Brain microvascular endothelial cell (primary cell): ENCODE measurements around the gene PDSS2.

Experiments used
- DNase-seq: peaks from one replicate; pipeline ENCODE4 v3.0.0-alpha.2; 2020
- H3K27ac ChIP-seq: fragments of 250-450 bp; sonication (Bioruptor Pico); 2 replicates; pipeline ENCODE4 v1.5.1; 2020; ENCODE audit warnings: mild to moderate bottlenecking, moderate library complexity
- H3K27me3 ChIP-seq: fragments of 250-450 bp; sonication (Bioruptor Pico); replicated peaks from 2 replicates; pipeline ENCODE4 v1.5.1; 2020; ENCODE audit warnings: mild to moderate bottlenecking
- H3K36me3 ChIP-seq: fragments of 250-450 bp; sonication (Bioruptor Pico); replicated peaks from 2 replicates; pipeline ENCODE4 v1.5.1; 2020; ENCODE audit warnings: mild to moderate bottlenecking
- H3K4me3 ChIP-seq: 2 replicates; pipeline ENCODE4 v1.5.1; 2011; ENCODE audit warnings: low read depth, mild to moderate bottlenecking, control low read depth, low read length, moderate library complexity
- in situ Hi-C: cut with HindIII; loops from 2 replicates; pipeline ENCODE4 v1.10.0; 2017; ENCODE audit warnings: low sequenced_read_pairs, low pct_ligation_motif_present
- TF ChIP-seq, protein P1 (sequence below): IDR thresholded peaks from 2 replicates; pipeline ENCODE4 v1.5.1; 2011; ENCODE audit warnings: low read depth, mild to moderate bottlenecking, moderate library complexity, low read length, control low read depth, inconsistent platforms; ENCODE audit errors: missing control alignments

The PDSS2 gene

GRCh38 chr6:107413966-107414645 lies 45.3 kb downstream of the PDSS2 start:
- Histone ChIP-seq H3K4me3 (no peak overlapping the region), H3K36me3 (no peaks in the 10 kb centered on the region), H3K27ac (no peak overlapping the region), H3K27me3 (no peaks in the 10 kb centered on the region)
- no peak for DNase-seq
- in situ Hi-C loops, result no loop called here
- TF ChIP-seq, protein P1, sequence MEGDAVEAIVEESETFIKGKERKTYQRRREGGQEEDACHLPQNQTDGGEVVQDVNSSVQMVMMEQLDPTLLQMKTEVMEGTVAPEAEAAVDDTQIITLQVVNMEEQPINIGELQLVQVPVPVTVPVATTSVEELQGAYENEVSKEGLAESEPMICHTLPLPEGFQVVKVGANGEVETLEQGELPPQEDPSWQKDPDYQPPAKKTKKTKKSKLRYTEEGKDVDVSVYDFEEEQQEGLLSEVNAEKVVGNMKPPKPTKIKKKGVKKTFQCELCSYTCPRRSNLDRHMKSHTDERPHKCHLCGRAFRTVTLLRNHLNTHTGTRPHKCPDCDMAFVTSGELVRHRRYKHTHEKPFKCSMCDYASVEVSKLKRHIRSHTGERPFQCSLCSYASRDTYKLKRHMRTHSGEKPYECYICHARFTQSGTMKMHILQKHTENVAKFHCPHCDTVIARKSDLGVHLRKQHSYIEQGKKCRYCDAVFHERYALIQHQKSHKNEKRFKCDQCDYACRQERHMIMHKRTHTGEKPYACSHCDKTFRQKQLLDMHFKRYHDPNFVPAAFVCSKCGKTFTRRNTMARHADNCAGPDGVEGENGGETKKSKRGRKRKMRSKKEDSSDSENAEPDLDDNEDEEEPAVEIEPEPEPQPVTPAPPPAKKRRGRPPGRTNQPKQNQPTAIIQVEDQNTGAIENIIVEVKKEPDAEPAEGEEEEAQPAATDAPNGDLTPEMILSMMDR, result no peak

DNA sequence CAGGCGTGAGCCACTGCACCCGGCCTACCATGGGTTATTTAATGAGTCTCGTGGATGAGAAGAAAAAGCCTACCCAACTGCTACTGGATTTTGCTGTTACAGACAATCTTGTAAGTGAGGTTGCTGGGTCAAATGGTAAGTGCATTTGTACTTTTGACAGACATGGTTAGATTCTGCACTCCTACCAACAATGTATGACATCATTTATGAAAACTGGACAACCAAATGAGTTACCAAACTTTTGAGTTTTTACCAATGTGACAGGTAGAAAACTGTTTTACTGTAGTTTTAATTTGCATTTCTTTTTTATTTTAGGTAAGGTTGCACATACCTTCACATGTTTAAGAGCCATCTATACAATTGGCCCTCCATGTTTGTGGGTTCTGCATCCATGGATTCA lies 48.2 kb downstream of the PDSS2 start:
- no peak overlapping the region for H3K27ac ChIP-seq
- H3K4me3 ChIP-seq, result no peak overlapping the region
- no peaks in the 10 kb centered on the region for H3K27me3 ChIP-seq
- no peak for DNase-seq
- TF ChIP-seq, protein P1, result no peak
- in situ Hi-C loops, result no loop called here
- H3K36me3 ChIP-seq, result no peaks in the 10 kb centered on the region

- TF ChIP-seq, protein P1, result no peak
- Histone ChIP-seq H3K36me3 (no peaks in the 10 kb centered on the region), H3K27ac (no peak overlapping the region), H3K4me3 (no peak overlapping the region), H3K27me3 (no peaks in the 10 kb centered on the region)
- no peak for DNase-seq
- in situ Hi-C loops, result no loop called here
Measured at GRCh38 chr6:107409942-107410341, 49.4 kb downstream of the PDSS2 start.

- no peak overlapping the region for H3K27ac ChIP-seq
- H3K36me3 ChIP-seq, result no peaks in the 10 kb centered on the region
- no peak overlapping the region for H3K4me3 ChIP-seq
- TF ChIP-seq, protein P1, result no peak
- in situ Hi-C loops, result no loop called here
- H3K27me3 ChIP-seq, result no peaks in the 10 kb centered on the region
- DNase-seq, result no peak
Measured at GRCh38 chr6:107408714-107409113, 50.6 kb downstream of the PDSS2 start.

DNA sequence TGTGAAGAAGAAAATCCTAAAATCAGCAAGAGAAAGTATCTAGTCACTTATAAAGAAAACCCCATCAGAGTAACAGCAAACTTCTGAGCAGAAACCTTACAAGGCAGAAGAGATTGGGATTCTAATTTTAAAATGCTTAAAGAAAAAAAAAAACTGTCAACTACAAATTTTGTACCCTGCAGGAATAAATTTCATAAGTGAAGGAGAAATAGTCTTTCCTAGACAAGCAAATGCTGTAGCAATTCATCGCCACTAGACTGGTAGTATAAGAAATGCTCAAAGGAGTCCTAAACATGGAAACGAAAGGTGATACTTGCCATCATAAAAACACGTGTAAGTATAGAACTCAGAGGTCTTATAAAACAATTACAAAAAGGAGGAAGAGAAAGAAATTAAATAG lies 54.4 kb downstream of the PDSS2 start:
- TF ChIP-seq, protein P1, result no peak
- no peaks in the 10 kb centered on the region for H3K27me3 ChIP-seq
- in situ Hi-C loops, result no loop called here
- H3K4me3 ChIP-seq, result no peak overlapping the region
- no peak for DNase-seq
- no peak overlapping the region for H3K27ac ChIP-seq
- H3K36me3 ChIP-seq, result no peaks in the 10 kb centered on the region

- Histone ChIP-seq H3K27ac (no peak overlapping the region), H3K36me3 (no peaks in the 10 kb centered on the region), H3K27me3 (no peaks in the 10 kb centered on the region), H3K4me3 (no peak overlapping the region)
- TF ChIP-seq, protein P1, result no peak
- in situ Hi-C loops, result no loop called here
- no peak for DNase-seq
Measured at GRCh38 chr6:107402533-107402932, 56.8 kb downstream of the PDSS2 start.
